ENCODE measurements around the gene MSI2. TPM values are rescaled to one million over a fixed set of nuclear protein-coding genes. Genes with fewer than 3 reads are reported as not detected.
A peak's percentile ranks its signal among the peaks of the same experiment; 100 is the strongest.

The MSI2 gene
- total RNA-seq, 1 donor from 2014 or later = 67.9 TPM

GRCh38 chr17:57663326-57664070, 407.2 kb downstream of the MSI2 start:
- Mint-ChIP-seq H3K4me3 (ENCODE audit: unreplicated experiment) (no peak overlapping the region), H3K27me3 (ENCODE audit: low read depth, unreplicated experiment) (no peaks in the 10 kb centered on the region), H3K9me3 (ENCODE audit: unreplicated experiment) (no peaks in the 10 kb centered on the region), H3K4me1 (ENCODE audit: low read depth, unreplicated experiment) (peaks cover 19% of the 10 kb centered on the region), H3K36me3 (ENCODE audit: low read depth, unreplicated experiment) (peaks cover 3% of the 10 kb centered on the region), H3K27ac (ENCODE audit: unreplicated experiment) (peak overlapping the region; percentile 93)
- no peaks in the 10 kb centered on the region for H3K36me3 ChIP-seq (ENCODE audit: insufficient read depth, low read length)
- no peaks in the 10 kb centered on the region for H4K20me1 ChIP-seq (ENCODE audit: insufficient read depth, low read length)
- peak overlapping the region; percentile 69 for H2AFZ ChIP-seq (ENCODE audit: low read depth, low read length)
- no peaks in the 10 kb centered on the region for H3K27me3 ChIP-seq (ENCODE audit: insufficient read depth, low read length)
- peak overlapping the region; percentile 97 for H3K27ac ChIP-seq (ENCODE audit: low read depth, low read length)
- peak overlapping the region; percentile 85 for H3K9ac ChIP-seq (ENCODE audit: low read length)
- H3K79me2 ChIP-seq (ENCODE audit: insufficient read depth, low read length) = no peaks in the 10 kb centered on the region
- no peak for TF ChIP-seq CTCF (IDR thresholded peaks at IDR 0.05; ENCODE audit: insufficient read depth, low read depth, low read length)
- TF ChIP-seq EZH2 (IDR thresholded peaks at IDR 0.05; ENCODE audit: insufficient read depth, low read length) = no peak
- H3K4me1 ChIP-seq (ENCODE audit: insufficient read depth, low read length) = peaks cover 23% of the 10 kb centered on the region
- DNase-seq (ENCODE audit: low read depth) (peak; percentile 13), FAIRE-seq (no peak)
- peak overlapping the region; percentile 45 for H3K4me3 ChIP-seq (ENCODE audit: insufficient read depth, low read depth, low read length)
- H3K4me2 ChIP-seq (ENCODE audit: low read length) = peak overlapping the region; percentile 80
- no peaks in the 10 kb centered on the region for H3K9me3 ChIP-seq (ENCODE audit: insufficient read depth, low read depth, low read length)

- Histone ChIP-seq H3K36me3 (ENCODE audit: insufficient read depth, low read length) (no peaks in the 10 kb centered on the region), H4K20me1 (ENCODE audit: insufficient read depth, low read length) (no peaks in the 10 kb centered on the region), H2AFZ (ENCODE audit: low read depth, low read length) (no peak overlapping the region), H3K9me3 (ENCODE audit: insufficient read depth, low read depth, low read length) (no peaks in the 10 kb centered on the region), H3K27ac (ENCODE audit: low read depth, low read length) (no peak overlapping the region), H3K4me1 (ENCODE audit: insufficient read depth, low read length) (peaks cover 23% of the 10 kb centered on the region), H3K4me2 (ENCODE audit: low read length) (no peak overlapping the region), H3K4me3 (ENCODE audit: insufficient read depth, low read depth, low read length) (no peak overlapping the region), H3K9ac (ENCODE audit: low read length) (no peak overlapping the region), H3K79me2 (ENCODE audit: insufficient read depth, low read length) (no peaks in the 10 kb centered on the region), H3K27me3 (ENCODE audit: insufficient read depth, low read length) (no peaks in the 10 kb centered on the region)
- Mint-ChIP-seq H3K27me3 (ENCODE audit: low read depth, unreplicated experiment) (no peaks in the 10 kb centered on the region), H3K4me1 (ENCODE audit: low read depth, unreplicated experiment) (peaks cover 19% of the 10 kb centered on the region), H3K27ac (ENCODE audit: unreplicated experiment) (no peak overlapping the region), H3K9me3 (ENCODE audit: unreplicated experiment) (no peaks in the 10 kb centered on the region), H3K36me3 (ENCODE audit: low read depth, unreplicated experiment) (peaks cover 7% of the 10 kb centered on the region), H3K4me3 (ENCODE audit: unreplicated experiment) (no peak overlapping the region)
- TF ChIP-seq CTCF (IDR thresholded peaks at IDR 0.05; ENCODE audit: insufficient read depth, low read depth, low read length) = no peak
- TF ChIP-seq EZH2 (IDR thresholded peaks at IDR 0.05; ENCODE audit: insufficient read depth, low read length) = no peak
- DNase-seq (ENCODE audit: low read depth) = no peak
- no peak for FAIRE-seq
These were observed 408.8 kb downstream of the MSI2 start for GRCh38 chr17:57665128-57665527.

GRCh38 chr17:57665696-57666095, 409.4 kb downstream of the MSI2 start:
- H3K9ac ChIP-seq (ENCODE audit: low read length) = no peak overlapping the region
- no peak overlapping the region for H3K27ac ChIP-seq (ENCODE audit: low read depth, low read length)
- H3K9me3 Mint-ChIP-seq (ENCODE audit: unreplicated experiment) = no peaks in the 10 kb centered on the region
- no peak overlapping the region for H3K27ac Mint-ChIP-seq (ENCODE audit: unreplicated experiment)
- H3K27me3 ChIP-seq (ENCODE audit: insufficient read depth, low read length) = no peaks in the 10 kb centered on the region
- H3K4me2 ChIP-seq (ENCODE audit: low read length) = no peak overlapping the region
- H3K4me1 ChIP-seq (ENCODE audit: insufficient read depth, low read length) = peaks cover 23% of the 10 kb centered on the region
- H3K9me3 ChIP-seq (ENCODE audit: insufficient read depth, low read depth, low read length) = no peaks in the 10 kb centered on the region
- peaks cover 18% of the 10 kb centered on the region for H3K4me1 Mint-ChIP-seq (ENCODE audit: low read depth, unreplicated experiment)
- no peak overlapping the region for H2AFZ ChIP-seq (ENCODE audit: low read depth, low read length)
- no peak overlapping the region for H3K4me3 ChIP-seq (ENCODE audit: insufficient read depth, low read depth, low read length)
- H3K4me3 Mint-ChIP-seq (ENCODE audit: unreplicated experiment) = no peak overlapping the region
- H3K36me3 ChIP-seq (ENCODE audit: insufficient read depth, low read length) = no peaks in the 10 kb centered on the region
- TF ChIP-seq CTCF (IDR thresholded peaks at IDR 0.05; ENCODE audit: insufficient read depth, low read depth, low read length) (no peak), EZH2 (IDR thresholded peaks at IDR 0.05; ENCODE audit: insufficient read depth, low read length) (no peak)
- DNase-seq (ENCODE audit: low read depth) = no peak
- H3K36me3 Mint-ChIP-seq (ENCODE audit: low read depth, unreplicated experiment) = peaks cover 7% of the 10 kb centered on the region
- H3K79me2 ChIP-seq (ENCODE audit: insufficient read depth, low read length) = no peaks in the 10 kb centered on the region
- no peaks in the 10 kb centered on the region for H4K20me1 ChIP-seq (ENCODE audit: insufficient read depth, low read length)
- H3K27me3 Mint-ChIP-seq (ENCODE audit: low read depth, unreplicated experiment) = no peaks in the 10 kb centered on the region
- FAIRE-seq = no peak
